K562 (cell line): ENCODE results near the gene ALOX12. TPM values are rescaled to one million over a fixed set of nuclear protein-coding genes. Genes with fewer than 3 reads are reported as not detected.

Source experiments
- BHLHE40 ChIP-seq: IDR thresholded peaks from 2 replicates; pipeline ENCODE4 v1.6.1; 2011; ENCODE audit warnings: low read length, improper control_type of control experiment
- CBX8 ChIP-seq: fragments of 200-600 bp; sonication (generic); IDR thresholded peaks from 2 replicates; pipeline ENCODE4 v1.6.1; 2012; ENCODE audit warnings: borderline replicate concordance, mixed run types, low read depth, mild to moderate bottlenecking, moderate library complexity, mixed read lengths, low read length, control low read depth, inconsistent platforms; ENCODE audit not compliant: poor library complexity, severe bottlenecking; ENCODE audit errors: extremely low read depth
- CREM ChIP-seq: IDR thresholded peaks from 2 replicates; pipeline ENCODE4 v1.6.1; 2014; ENCODE audit warnings: antibody characterized with exemption, low read depth
- ESRRB ChIP-seq: fragments of 250-450 bp; sonication (Bioruptor Pico); IDR thresholded peaks from 2 replicates; pipeline ENCODE4 v1.5.0; 2020; ENCODE audit warnings: mild to moderate bottlenecking, moderate library complexity, borderline replicate concordance
- ETV6 ChIP-seq, 3 experiments: fragments of 150-350 bp in 1 of 3; sonication (generic) in 1 of 3; formaldehyde crosslinking in 1 of 3; IDR thresholded peaks; 2 replicates each; pipeline versions ENCODE4 v1.6.1 to v1.8.0; 2014 to 2022; ENCODE audit warnings: borderline replicate concordance in 2 of 3, low read depth in 2 of 3, antibody characterized with exemption in 1 of 3, low read length in 1 of 3, mild to moderate bottlenecking in 1 of 3, missing genetic modification reagents in 1 of 3
- GTF2B ChIP-seq: IDR thresholded peaks from 2 replicates; pipeline ENCODE4 v1.6.1; 2011; ENCODE audit not compliant: insufficient read length; ENCODE audit errors: extremely low read depth
- MTA3 ChIP-seq: fragments of 450-650 bp; formaldehyde crosslinking; IDR thresholded peaks from 2 replicates; pipeline ENCODE4 v1.6.1; 2017; ENCODE audit warnings: mild to moderate bottlenecking, borderline replicate concordance
- MTF1 ChIP-seq: fragments of 250-450 bp; sonication (Bioruptor Pico); IDR thresholded peaks from 2 replicates; pipeline ENCODE4 v1.9.0; 2021; ENCODE audit warnings: moderate library complexity, mild to moderate bottlenecking, inconsistent platforms, borderline replicate concordance
- OTX1 ChIP-seq: fragments of 450-650 bp; formaldehyde crosslinking; IDR thresholded peaks from 2 replicates; pipeline ENCODE4 v1.4.0; 2022; ENCODE audit warnings: mild to moderate bottlenecking
- PURB ChIP-seq: sonication (generic); formaldehyde crosslinking; IDR thresholded peaks from 2 replicates; pipeline ENCODE4 v1.9.0; 2021; ENCODE audit warnings: low read depth, mild to moderate bottlenecking, missing genetic modification reagents
- RERE ChIP-seq: sonication (generic); formaldehyde crosslinking; IDR thresholded peaks from 2 replicates; pipeline ENCODE4 v1.8.0; 2023; ENCODE audit warnings: missing genetic modification reagents, mild to moderate bottlenecking, borderline replicate concordance
- RFX1 ChIP-seq: fragments of 450-650 bp; IDR thresholded peaks from 2 replicates; pipeline ENCODE4 v1.6.1; 2016; ENCODE audit warnings: mild to moderate bottlenecking, moderate library complexity
- STAT5A ChIP-seq: IDR thresholded peaks from 2 replicates; pipeline ENCODE4 v1.6.1; 2012; ENCODE audit warnings: low read length, inconsistent platforms, borderline replicate concordance
- ZBTB1 ChIP-seq: sonication (generic); formaldehyde crosslinking; IDR thresholded peaks from 2 replicates; pipeline ENCODE4 v1.8.1; 2023; ENCODE audit warnings: missing genetic modification reagents, low read depth, mild to moderate bottlenecking, borderline replicate concordance
- polyA plus RNA-seq, 8 experiments: library from polyadenylated mRNA; depleted of rRNA in 4 of 8; stranded (reverse) in 5 of 8; unstranded in 3 of 8; fragments of >200 nt; fragmentation: Nextera tagmentation in 2 of 8; fragmentation: Illumina TruSeq in 1 of 8; extraction: Ambion mirVana in 2 of 8; extraction: Trizol in 1 of 8; gene quantifications; 2 replicates each; pipeline versions ENCODE4 v1.2.1 to v1.2.3, GENCODE V29; 2011 to 2014; ENCODE audit warnings: inconsistent platforms in 1 of 8, missing spikeins in 1 of 8
- total RNA-seq, 7 experiments: library from RNA; depleted of rRNA in 6 of 7; stranded (reverse); fragments of >200 nt in 6 of 7; fragmentation: Illumina TruSeq in 2 of 7; extraction: Trizol in 2 of 7; gene quantifications; 2 replicates each; pipeline versions ENCODE4 v1.2.1 to v1.2.3, GENCODE V29; 2011 to 2021; ENCODE audit warnings: low replicate concordance in 1 of 7
- TF ChIP-seq, protein P1 (sequence below): fragments of 150-350 bp; conservative IDR thresholded peaks from 2 replicates; pipeline ENCODE4 v1.6.1; 2014; ENCODE audit warnings: low read length

Gene ALOX12
- total and polyA plus RNA-seq, 9 of the 15 experiments (the other 6 are each of a cell fraction or from before 2014, with no cell fraction given), result 0.09 to 1.1 (median 0.47) TPM; not detected in 1

DNA sequence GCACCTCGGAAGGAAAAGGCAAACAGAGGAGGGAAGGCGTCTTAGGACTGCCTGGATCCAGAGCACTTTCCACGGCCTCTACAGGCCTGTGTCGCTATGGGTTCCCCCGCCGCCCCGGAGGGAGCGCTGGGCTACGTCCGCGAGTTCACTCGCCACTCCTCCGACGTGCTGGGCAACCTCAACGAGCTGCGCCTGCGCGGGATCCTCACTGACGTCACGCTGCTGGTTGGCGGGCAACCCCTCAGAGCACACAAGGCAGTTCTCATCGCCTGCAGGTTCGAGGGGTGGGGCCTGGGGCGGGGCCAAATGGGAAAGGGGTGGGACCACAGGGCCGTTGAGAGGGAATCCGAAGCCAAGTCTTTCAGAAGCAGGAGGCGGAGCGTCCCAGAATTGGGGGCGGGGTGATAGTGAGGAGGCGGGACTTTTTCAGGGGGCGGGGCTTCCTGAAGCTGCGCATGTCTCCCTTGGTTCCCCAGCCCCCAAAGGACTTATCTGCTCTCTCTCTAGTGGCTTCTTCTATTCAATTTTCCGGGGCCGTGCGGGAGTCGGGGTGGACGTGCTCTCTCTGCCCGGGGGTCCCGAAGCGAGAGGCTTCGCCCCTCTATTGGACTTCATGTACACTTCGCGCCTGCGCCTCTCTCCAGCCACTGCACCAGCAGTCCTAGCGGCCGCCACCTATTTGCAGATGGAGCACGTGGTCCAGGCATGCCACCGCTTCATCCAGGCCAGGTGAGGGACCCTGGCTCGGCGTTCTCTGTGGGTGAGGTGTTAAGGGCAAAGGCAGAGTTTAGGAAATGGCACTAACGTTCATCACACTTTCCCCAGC lies 27.9 kb downstream of the ALOX12 start (continued):
- TF ChIP-seq, protein P1, sequence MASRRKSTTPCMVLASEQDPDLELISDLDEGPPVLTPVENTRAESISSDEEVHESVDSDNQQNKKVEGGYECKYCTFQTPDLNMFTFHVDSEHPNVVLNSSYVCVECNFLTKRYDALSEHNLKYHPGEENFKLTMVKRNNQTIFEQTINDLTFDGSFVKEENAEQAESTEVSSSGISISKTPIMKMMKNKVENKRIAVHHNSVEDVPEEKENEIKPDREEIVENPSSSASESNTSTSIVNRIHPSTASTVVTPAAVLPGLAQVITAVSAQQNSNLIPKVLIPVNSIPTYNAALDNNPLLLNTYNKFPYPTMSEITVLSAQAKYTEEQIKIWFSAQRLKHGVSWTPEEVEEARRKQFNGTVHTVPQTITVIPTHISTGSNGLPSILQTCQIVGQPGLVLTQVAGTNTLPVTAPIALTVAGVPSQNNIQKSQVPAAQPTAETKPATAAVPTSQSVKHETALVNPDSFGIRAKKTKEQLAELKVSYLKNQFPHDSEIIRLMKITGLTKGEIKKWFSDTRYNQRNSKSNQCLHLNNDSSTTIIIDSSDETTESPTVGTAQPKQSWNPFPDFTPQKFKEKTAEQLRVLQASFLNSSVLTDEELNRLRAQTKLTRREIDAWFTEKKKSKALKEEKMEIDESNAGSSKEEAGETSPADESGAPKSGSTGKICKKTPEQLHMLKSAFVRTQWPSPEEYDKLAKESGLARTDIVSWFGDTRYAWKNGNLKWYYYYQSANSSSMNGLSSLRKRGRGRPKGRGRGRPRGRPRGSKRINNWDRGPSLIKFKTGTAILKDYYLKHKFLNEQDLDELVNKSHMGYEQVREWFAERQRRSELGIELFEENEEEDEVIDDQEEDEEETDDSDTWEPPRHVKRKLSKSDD, result no peak
- TF ChIP-seq ZBTB1, result no peak
- TF ChIP-seq RERE, result no peak
- no peak for TF ChIP-seq ESRRB (CRISPR knock-in tag)
- no peak for TF ChIP-seq STAT5A
- no peak for TF ChIP-seq ETV6 (IDR thresholded peaks at IDR 0.05; ENCODE audit: borderline replicate concordance in 1 of 2, low read depth in 2 of 2, low read length in 1 of 2)
- no peak for TF ChIP-seq ETV6 (CRISPR knock-in tag; IDR thresholded peaks at IDR 0.05; ENCODE audit: borderline replicate concordance)
- no peak for TF ChIP-seq PURB
- TF ChIP-seq CREM, result peak; percentile 89
- no peak for TF ChIP-seq OTX1
- TF ChIP-seq MTA3, result no peak
- no peak for TF ChIP-seq CBX8
- TF ChIP-seq BHLHE40, result 0 out of 2 replicates have a peak, but pooled peaks have one; percentile 3
- no peak for TF ChIP-seq RFX1
- no peak for TF ChIP-seq MTF1 (CRISPR knock-in tag)
- TF ChIP-seq GTF2B, result no peak
